GM21717 (cell line): ENCODE measurements around the gene FSIP1.

ENCODE experiments used
- ATAC-seq: cut with Tn5 transposase; IDR thresholded peaks from one replicate; pipeline ENCODE4 v1.9.1; 2021; ENCODE audit warnings: mild to moderate bottlenecking, moderate library complexity; ENCODE audit not compliant: unreplicated experiment

The FSIP1 gene

GRCh38 chr15:39625451-39625850, 157.2 kb downstream of the FSIP1 start:
- no peak for ATAC-seq

GRCh38 chr15:39624806-39625205, 157.8 kb downstream of the FSIP1 start:
- no peak for ATAC-seq

- ATAC-seq, result peak; percentile 82
These were observed 159.1 kb downstream of the FSIP1 start for GRCh38 chr15:39623529-39623931.

GRCh38 chr15:39622660-39623516, 159.8 kb downstream of the FSIP1 start:
- ATAC-seq, result peak; percentile 7

- ATAC-seq, result no peak
These were observed 160.7 kb downstream of the FSIP1 start for GRCh38 chr15:39621976-39622375.

- no peak for ATAC-seq
These were observed 161.4 kb downstream of the FSIP1 start for GRCh38 chr15:39621210-39621609.

GRCh38 chr15:39618063-39618823, 164.4 kb downstream of the FSIP1 start:
- ATAC-seq, result no peak

GRCh38 chr15:39616731-39617455, 165.7 kb downstream of the FSIP1 start:
- no peak for ATAC-seq

GRCh38 chr15:39613861-39614260, 168.8 kb downstream of the FSIP1 start:
- no peak for ATAC-seq

GRCh38 chr15:39613271-39613670, 169.4 kb downstream of the FSIP1 start:
- ATAC-seq, result no peak

GRCh38 chr15:39610665-39611064, 172.0 kb downstream of the FSIP1 start:
- no peak for ATAC-seq

GRCh38 chr15:39609166-39609916, 173.3 kb downstream of the FSIP1 start:
- no peak for ATAC-seq

GRCh38 chr15:39608185-39609139, 174.2 kb downstream of the FSIP1 start:
- no peak for ATAC-seq

- ATAC-seq, result no peak
These were observed 177.5 kb downstream of the FSIP1 start for GRCh38 chr15:39605146-39605545.

GRCh38 chr15:39602143-39602542, 180.5 kb downstream of the FSIP1 start:
- no peak for ATAC-seq

- no peak for ATAC-seq
These were observed 182.8 kb downstream of the FSIP1 start for GRCh38 chr15:39599871-39600270.

- no peak for ATAC-seq
These were observed 183.4 kb downstream of the FSIP1 start for GRCh38 chr15:39598958-39599845.

- ATAC-seq, result no peak
These were observed 184.3 kb downstream of the FSIP1 start for GRCh38 chr15:39598186-39598850.
